HG03064 (cell line): Measurements from ENCODE around the gene PDE4B.
"Not testable (repeated sequence)": the region's sequence is repeated elsewhere in the genome, so short reads cannot be mapped to it uniquely, and the experiment has no call there.

Experiments
- ATAC-seq: cut with Tn5 transposase; IDR thresholded peaks from one replicate; pipeline ENCODE4 v1.9.1; 2021; ENCODE audit warnings: low read depth; ENCODE audit not compliant: unreplicated experiment

PDE4B gene

DNA sequence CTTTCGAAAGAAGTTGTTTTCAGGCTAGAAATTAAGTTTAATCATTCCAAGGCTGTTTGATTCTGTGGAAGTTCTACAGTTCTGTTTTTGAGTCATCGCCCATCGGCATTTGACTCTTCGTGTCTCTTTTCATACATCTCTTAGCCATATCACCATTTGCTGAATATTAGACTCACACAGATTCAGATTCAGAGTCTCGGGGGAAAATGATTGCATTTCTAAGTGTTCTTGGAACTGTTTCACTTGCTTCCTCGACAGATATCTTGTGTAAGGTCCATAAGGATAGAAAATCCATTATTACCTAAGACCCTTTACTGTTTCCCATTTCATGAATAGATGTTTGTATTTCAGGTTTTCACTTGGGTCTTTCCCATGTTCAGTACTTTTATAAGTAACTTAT, 504.3 kb downstream of the PDE4B start:
- ATAC-seq = no peak

- no peak for ATAC-seq
Measured at GRCh38 chr1:66298464-66298863, 505.8 kb downstream of the PDE4B start.

DNA sequence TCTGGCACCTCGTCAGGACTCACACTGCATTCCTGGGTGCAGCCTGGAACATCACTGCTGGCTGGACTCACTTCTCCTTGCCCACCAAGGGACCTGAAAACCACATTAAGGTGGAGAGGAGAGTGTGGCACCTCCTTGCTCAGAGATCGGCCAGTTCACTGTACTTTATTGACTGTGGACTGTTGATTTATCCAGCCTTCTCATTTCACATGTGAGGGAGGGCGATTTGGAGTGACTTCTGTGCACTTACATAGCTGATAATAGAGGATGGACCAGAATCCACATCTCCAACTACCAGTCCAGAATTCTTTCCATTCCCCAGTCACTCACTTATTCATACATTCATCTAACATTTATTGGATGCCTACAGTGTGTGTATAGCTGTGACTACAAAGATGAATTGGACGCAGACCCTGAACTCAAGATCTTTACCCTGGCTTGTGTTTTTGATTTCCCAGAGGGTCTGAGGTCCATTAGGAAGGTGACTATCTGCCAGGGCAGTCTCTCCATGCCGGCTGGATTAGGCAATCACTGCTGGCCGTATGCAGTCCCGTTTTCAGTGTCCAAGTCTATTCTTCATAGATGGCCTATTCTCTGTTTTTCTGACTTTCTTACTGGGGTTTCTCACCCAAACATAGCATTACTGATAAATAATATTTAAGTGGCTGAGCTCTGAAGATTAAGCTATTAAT, 507.7 kb downstream of the PDE4B start:
- ATAC-seq = no peak

DNA sequence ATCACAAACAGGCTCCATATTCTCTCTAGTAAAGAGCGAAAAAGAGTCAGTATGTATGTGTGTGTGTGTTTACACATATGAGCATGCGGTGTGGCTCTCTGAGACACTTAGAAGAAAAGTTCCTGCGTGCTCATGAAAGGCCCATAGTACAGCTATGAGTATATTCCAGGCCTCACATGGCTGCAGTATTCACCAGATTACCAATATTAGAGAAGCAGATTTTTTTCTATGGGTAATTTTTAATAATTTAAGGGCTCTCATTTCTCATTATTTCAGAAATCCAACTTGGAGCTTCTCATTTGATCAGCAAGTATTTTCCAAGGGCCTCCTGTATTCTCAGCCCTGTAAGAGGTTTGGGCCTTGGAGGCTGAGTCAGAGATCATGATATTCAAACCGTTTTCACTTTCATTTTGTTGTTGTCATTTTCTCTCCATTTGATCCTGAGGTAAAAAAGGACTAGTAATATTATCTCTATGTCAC, 508.3 kb downstream of the PDE4B start:
- ATAC-seq = peak; percentile 64

GRCh38 chr1:66302184-66302742, 509.6 kb downstream of the PDE4B start:
- ATAC-seq = no peak

DNA sequence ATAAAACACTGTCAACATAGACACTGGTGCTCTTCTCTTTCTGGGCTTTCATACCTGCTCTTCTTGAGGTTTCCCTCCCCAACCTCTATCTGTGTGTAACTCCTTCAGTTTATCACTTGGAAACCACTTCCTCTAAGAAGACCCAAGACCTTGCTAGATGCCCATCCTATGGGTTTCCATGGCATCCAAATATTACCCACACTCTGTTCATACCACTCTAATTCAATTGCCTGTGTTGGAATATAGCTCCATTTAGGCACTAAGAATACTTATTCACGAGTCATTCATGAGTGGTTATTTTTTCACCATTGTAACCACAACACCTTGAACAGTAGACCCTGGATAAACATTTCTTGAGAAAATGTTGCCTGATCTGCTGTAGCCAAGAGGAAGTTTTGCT, 510.1 kb downstream of the PDE4B start:
- ATAC-seq = no peak

GRCh38 chr1:66303646-66304045, 511.0 kb downstream of the PDE4B start:
- no peak for ATAC-seq

DNA sequence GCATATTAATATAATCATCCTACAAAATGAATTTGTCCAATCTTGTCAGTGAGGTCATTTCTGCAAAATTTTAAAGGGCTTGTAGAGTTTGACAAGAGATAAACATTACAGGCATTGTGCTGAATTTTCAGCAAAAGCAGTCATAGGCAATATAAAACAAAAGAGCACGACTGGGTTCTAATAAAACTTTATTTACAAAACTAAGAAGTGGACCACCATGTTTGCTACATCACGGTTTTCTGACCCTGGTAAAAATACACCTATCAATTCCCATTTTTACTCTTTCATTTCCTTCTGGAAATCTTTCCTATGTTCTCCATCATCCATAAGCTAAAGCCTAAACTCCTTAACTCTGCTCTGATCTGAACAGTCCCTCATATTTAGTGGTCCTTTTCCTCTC, 511.4 kb downstream of the PDE4B start:
- ATAC-seq = no peak

DNA sequence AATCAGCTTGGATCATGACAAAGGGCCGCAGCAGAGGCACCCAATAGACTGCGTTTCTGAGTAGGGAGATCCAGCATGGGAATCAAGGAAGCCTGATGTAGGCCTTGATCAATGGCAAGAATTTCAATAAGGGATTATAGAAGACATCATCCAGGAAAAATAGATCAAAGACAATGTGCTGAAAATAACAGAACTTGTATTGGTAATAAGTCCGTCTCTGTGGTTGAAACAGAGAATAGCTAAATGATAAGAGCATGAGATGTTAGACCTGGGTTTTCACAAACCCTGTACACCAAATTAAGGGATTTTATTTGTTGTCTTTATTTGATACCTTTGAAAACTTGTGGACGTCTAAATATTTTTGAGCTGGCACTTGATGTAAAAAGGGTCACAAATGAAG, 513.2 kb downstream of the PDE4B start:
- ATAC-seq = peak; percentile 57

GRCh38 chr1:66309006-66309741, 516.5 kb downstream of the PDE4B start:
- no peak for ATAC-seq

DNA sequence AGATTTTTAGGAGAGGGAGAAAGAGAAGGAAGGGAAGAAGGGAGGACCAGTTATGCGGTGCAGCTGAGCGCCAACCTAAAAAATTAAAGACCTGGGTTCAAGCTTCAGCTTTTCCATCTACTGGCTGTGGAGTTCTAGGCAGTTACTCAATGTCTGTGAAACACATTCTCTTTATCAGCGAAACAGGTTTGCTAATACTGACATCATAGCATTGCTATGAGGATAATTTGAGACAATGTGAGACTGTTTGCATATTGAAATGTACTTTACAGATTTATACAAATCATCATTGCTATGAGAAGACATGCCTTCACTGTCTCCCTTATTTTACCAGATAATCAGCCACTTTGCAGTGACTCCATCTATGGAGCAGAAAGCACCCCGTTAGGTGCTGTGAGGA, 518.4 kb downstream of the PDE4B start:
- ATAC-seq = no peak

DNA sequence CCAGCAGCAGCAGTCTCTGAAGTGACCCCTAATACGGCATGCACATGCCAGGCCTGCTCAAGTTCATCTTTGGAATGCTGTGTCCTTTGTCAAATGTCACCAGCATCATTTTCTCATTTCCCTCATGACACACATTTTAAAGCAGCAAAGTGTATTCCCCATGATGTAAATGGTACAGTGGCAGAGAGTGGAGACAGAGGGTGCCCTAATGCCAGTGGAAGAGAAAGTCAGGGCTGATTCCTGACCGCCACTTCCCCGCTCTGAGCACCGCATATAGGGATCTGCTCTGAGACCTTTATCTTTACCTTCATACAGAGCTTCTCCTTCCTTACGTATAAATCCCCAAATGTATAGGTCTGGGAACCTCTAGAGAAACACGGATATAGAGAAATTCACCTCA, 518.9 kb downstream of the PDE4B start:
- ATAC-seq = no peak

- no peak for ATAC-seq
Measured at GRCh38 chr1:66312271-66312990, 519.7 kb downstream of the PDE4B start.

GRCh38 chr1:66313429-66313828, 520.7 kb downstream of the PDE4B start:
- no peak for ATAC-seq

- no peak for ATAC-seq
Measured at GRCh38 chr1:66315671-66316070, 523.0 kb downstream of the PDE4B start.

- no peak for ATAC-seq
Measured at GRCh38 chr1:66316464-66317247, 524.0 kb downstream of the PDE4B start.

DNA sequence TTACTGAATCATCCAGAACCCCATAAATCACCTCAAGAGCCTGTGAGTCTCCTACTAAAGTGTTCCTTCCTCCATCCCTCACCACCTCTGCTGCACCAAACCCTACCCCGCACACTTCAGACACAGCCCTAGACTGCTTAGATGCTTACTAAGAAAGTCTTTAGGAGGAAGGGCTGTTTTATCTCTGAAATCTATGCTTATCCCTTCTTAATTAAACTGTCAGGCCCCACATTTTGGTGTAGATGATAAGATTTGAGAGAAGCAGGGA, 524.5 kb downstream of the PDE4B start:
- no peak for ATAC-seq

DNA sequence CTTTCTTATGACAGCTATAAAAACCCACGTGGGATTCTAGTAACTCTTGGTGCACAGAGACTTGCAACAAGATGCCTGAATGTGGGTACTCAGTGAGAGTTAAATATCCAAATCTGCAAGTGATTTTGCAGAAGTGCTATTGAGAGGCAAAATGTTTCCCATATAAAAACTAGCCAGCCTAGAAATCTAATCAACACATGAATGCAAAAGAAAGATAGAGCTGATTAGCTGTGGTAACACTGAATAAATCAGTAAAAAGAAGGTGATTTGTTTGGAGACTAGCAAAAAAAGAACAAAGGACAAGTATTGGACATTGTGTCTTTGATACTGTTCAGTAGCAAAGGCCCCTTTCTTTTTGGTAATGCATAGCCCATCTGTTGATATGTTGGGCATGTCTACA, 527.5 kb downstream of the PDE4B start:
- ATAC-seq = no peak

DNA sequence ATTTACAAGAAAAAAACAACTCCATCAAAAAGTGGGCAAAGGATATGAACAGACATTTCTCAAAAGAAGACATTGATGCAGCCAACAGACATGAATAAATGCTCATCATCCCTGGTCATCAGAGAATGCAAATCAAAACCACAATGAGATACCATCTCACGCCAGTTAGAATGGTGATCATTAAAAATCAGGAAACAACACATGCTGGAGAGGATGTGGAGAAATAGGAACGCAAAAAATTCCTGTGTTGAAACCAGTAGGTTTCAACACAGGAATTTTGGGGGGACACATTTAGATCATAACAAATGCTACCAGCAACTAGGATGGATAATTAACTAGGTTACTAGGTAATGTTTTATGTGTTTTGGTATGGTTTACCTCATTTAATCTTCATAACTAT, 529.8 kb downstream of the PDE4B start:
- ATAC-seq = not testable (repeated sequence)

DNA sequence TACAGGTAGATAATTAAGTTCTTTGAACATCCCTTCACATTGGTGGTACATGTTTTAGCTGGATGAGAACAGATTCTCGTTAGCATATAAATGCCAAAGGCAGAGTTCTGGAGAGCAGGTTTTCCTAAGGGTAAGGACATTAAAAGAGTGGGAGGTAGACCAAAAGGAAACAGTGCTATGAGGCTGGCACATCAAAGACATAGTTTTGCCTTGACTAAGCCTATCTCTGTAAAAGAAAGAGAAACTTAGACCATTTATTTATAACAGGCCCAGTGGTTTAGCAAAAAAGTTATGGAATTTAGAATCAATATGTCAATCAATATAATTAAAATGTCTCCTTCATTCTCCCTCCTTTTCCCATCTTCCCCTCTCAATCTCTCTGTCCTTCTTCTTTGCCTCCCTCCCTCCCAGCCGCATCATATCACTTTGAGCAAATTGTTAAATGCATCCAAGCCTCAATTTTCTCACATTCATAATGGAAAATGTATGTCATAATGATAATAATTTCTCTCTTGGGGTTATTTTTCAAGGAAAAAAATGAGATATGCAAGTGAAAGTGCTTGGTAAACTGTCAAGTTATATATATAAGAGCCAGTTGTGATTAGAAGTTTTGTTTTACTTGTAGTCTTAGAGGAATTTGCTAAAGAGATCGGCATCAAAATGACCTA, 531.4 kb downstream of the PDE4B start:
- ATAC-seq = no peak
